ENCODE data around the gene TRABD.

- no peak for TF ChIP-seq CTCF (IDR thresholded peaks at IDR 0.05; ENCODE audit: low read length)
- TF ChIP-seq EZH2 (optimal IDR thresholded peaks at IDR 0.05; ENCODE audit: low read depth, low read length) = no peak
Measured at GRCh38 chr22:50160947-50161346, 24.8 kb upstream of the TRABD start.
